Activated naive CD8-positive, alpha-beta T cell treated with anti-CD3 and anti-CD28 coated beads for 36 hours (primary cell): Measurements from ENCODE around the gene ENPP6. TPM values are rescaled to one million over a fixed set of nuclear protein-coding genes. Genes with fewer than 3 reads are reported as not detected.
"Not testable (repeated sequence)": the region's sequence is repeated elsewhere in the genome, so short reads cannot be mapped to it uniquely, and the experiment has no call there.

Experiments
- DNase-seq: peaks from one replicate; pipeline ENCODE4 v3.0.0; 2021
- H3K27ac Mint-ChIP-seq: one replicate; pipeline ENCODE4 v1.8.0; 2022; ENCODE audit warnings: mild to moderate bottlenecking, moderate library complexity, mixed read lengths
- H3K27me3 Mint-ChIP-seq: one replicate; pipeline ENCODE4 v1.8.0; 2022; ENCODE audit warnings: mild to moderate bottlenecking, mixed read lengths
- H3K36me3 Mint-ChIP-seq: one replicate; pipeline ENCODE4 v1.8.0; 2021; ENCODE audit warnings: mild to moderate bottlenecking, mixed read lengths
- H3K4me1 Mint-ChIP-seq: one replicate; pipeline ENCODE4 v1.8.0; 2021; ENCODE audit warnings: mixed read lengths
- H3K4me3 Mint-ChIP-seq: one replicate; pipeline ENCODE4 v1.8.0; 2022; ENCODE audit warnings: mild to moderate bottlenecking, moderate library complexity, mixed read lengths
- H3K9me3 Mint-ChIP-seq: one replicate; pipeline ENCODE4 v1.8.0; 2022; ENCODE audit warnings: mixed read lengths
- total RNA-seq, 2 experiments: library from RNA; stranded (reverse); gene quantifications; one replicate each; pipeline ENCODE4 v1.2.3, GENCODE V29; 2021

Gene ENPP6
- total RNA-seq, 2 experiments from 2014 or later = 0.26 to 0.45 TPM

DNA sequence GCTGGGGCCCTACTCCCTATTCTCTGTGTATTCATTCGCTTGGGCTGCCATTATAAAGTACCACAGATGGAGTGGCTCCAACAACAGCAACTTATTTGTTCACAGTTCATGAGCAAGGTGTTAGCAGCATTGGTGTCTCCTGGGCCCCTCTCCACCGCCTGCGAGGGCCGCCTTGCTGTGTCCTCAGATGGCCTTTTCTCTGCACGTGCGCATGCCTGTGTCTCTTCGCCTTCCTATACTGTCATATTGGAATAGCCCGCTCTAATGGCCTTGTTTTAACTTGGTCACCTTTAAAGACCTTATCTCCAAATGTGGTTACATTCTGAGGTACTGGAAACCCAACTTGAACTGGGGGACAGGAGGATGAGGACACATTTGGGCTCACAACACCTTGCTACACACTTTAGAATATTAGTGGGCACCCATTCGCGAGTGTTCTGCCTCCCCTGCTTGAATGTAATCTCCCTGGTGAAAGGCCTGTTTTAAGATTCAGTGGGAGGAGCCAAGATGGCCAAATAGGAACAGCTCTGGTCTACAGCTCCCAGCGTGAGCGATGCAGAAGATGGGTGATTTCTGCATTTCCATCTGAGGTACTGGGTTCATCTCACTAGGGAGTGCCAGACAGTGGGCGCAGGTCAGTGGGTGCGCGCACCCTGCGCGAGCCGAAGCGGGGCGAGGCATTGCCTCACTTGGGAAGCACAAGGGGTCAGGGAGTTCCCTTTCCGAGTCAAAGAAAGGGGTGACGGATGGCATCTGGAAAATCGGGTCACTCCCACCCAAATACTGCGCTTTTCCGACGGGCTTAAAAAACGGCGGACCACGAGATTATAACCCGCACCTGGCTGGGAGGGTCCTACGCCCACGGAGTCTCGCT, 9.7 kb downstream of the ENPP6 start:
- not testable (repeated sequence) for H3K4me1 Mint-ChIP-seq, H3K36me3 Mint-ChIP-seq, DNase-seq, H3K4me3 Mint-ChIP-seq, H3K27ac Mint-ChIP-seq, H3K9me3 Mint-ChIP-seq
- peaks cover 11% of the 10 kb centered on the region for H3K27me3 Mint-ChIP-seq

DNA sequence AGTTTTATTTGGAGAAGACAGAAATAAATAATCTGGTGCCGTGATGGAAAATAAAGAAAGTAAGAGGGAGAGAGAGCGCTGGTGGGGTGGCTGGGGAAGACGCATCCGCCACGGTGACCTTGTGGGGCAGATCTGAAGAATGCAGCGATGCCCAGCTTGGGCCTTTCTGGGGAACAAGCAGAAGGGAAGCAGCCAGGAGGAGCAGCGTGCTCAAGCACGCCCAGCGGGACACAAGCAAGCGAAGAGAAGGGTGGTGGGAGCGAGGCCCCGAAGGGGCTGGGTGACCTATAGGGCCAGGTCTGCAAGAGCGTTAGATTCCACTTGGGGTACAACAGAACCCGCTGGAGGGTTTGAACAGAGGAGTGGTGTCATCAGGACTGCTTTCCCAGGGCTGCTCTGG, 12.4 kb downstream of the ENPP6 start:
- Mint-ChIP-seq H3K4me1 (no peaks in the 10 kb centered on the region), H3K27me3 (peaks cover 11% of the 10 kb centered on the region), H3K36me3 (no peaks in the 10 kb centered on the region), H3K27ac (no peak overlapping the region), H3K4me3 (no peak overlapping the region), H3K9me3 (no peaks in the 10 kb centered on the region)
- DNase-seq = no peak

DNA sequence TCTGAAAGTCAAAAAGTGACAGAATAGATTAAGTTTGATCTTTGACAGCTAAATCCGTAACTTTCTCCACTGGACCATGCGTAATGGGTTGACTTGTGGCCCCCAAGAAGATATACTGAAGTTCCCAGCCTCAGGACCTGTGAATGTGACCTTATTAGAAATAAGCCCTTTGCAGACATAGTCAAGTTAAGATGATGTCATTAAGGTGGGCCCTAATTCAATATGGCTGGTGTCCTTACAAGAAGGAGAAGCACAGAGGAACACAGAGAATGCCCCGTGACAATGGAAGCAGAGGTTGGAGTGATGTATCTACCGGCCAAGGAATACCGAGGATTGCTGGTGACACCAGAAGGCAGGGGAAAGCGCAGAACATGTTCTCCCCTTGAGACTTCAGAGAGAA, 14.4 kb downstream of the ENPP6 start:
- Mint-ChIP-seq H3K9me3 (no peaks in the 10 kb centered on the region), H3K27ac (no peak overlapping the region), H3K4me3 (no peak overlapping the region), H3K36me3 (no peaks in the 10 kb centered on the region), H3K4me1 (no peaks in the 10 kb centered on the region), H3K27me3 (peaks cover 11% of the 10 kb centered on the region)
- no peak for DNase-seq

DNA sequence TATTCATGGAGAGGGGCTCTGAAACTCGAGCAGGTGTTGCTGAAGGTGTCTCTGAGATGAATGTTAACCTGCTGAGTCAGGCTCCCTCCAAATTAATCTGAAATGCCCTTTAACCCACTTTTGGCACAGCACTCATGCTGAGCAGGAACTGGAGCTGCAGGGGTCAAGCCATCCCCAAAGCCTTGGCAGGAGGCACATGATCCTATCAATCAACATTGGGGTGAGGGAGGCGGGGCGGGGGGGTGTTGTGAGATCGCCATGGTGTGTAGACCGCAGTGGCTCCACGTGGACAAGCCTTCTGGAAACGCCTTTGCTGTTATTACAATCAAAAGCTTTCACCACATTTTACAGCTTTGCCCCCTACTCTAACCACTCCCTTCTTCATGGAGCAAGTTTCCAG, 16.5 kb downstream of the ENPP6 start:
- DNase-seq = no peak
- Mint-ChIP-seq H3K9me3 (no peaks in the 10 kb centered on the region), H3K27ac (no peak overlapping the region), H3K4me3 (no peak overlapping the region), H3K36me3 (no peaks in the 10 kb centered on the region), H3K27me3 (peaks cover 7% of the 10 kb centered on the region), H3K4me1 (no peaks in the 10 kb centered on the region)

DNA sequence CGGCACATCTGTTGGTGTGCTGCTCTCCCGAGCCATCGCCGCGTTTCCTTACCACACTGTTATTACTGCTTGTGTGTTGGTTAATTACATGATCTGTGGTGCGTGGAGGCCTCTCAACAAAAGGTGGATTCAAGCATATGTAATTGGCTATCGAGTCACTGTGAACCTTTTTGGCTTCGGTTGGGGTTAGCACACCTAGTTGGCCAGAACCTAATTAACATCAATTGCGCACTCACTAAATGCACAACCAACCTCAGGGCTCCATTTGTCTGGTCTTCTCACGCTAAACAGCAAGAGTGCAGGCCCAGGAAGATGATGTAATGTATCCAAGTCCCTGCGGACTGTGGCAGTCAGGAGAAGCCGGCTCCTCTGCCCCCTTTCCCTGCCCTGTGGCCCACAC, 17.4 kb downstream of the ENPP6 start:
- no peaks in the 10 kb centered on the region for H3K4me1 Mint-ChIP-seq
- no peaks in the 10 kb centered on the region for H3K36me3 Mint-ChIP-seq
- H3K27ac Mint-ChIP-seq = no peak overlapping the region
- no peak for DNase-seq
- no peaks in the 10 kb centered on the region for H3K9me3 Mint-ChIP-seq
- H3K27me3 Mint-ChIP-seq = peaks cover 3% of the 10 kb centered on the region
- no peak overlapping the region for H3K4me3 Mint-ChIP-seq

DNA sequence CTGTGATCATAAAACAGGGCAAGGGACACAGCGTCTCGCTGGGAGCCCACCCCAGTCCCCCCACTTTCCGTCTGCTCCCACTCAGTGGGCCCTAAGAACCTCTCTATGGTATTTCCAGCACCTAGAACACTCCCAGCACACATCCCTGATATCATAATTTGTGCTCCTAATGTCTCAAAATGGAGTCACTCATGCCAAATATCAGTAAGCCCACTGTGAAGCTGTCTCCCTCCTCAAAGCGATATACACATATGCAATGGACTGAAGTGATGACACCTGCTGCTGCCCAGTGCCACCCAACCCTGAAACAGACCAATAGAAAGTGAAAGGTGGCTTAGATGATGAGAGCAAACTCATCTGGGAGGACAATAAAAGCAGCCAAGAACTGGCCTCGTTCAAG, 17.9 kb downstream of the ENPP6 start:
- H3K36me3 Mint-ChIP-seq = no peaks in the 10 kb centered on the region

DNA sequence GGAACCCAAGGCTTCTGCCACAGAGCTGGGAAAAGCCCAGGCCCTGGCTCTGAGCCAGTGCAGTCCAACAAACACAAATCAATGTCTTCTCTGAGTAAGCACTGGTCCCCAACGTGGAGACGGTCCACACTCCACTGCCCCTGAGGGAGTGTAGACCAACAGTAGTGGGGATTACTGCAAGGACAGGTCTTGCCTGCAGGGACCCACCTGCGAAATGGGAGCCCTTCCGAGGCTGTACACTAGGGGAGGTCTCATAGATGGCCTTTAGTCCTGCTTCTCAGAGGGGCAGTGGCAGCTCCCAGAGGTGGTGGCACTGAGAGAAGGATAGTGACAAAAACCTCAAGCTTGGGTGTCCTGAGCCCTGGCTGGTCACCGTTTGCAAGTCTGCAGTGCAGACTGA, 19.5 kb downstream of the ENPP6 start:
- no peak overlapping the region for H3K4me3 Mint-ChIP-seq
- no peaks in the 10 kb centered on the region for H3K36me3 Mint-ChIP-seq
- no peaks in the 10 kb centered on the region for H3K4me1 Mint-ChIP-seq
- no peaks in the 10 kb centered on the region for H3K9me3 Mint-ChIP-seq
- H3K27ac Mint-ChIP-seq = no peak overlapping the region
- peaks cover 3% of the 10 kb centered on the region for H3K27me3 Mint-ChIP-seq
- no peak for DNase-seq

More for the DNA sequence above, 17.9 kb downstream of the ENPP6 start:
- Mint-ChIP-seq H3K4me1 (no peaks in the 10 kb centered on the region), H3K4me3 (no peak overlapping the region), H3K27ac (no peak overlapping the region), H3K9me3 (no peaks in the 10 kb centered on the region), H3K27me3 (peaks cover 3% of the 10 kb centered on the region)
- no peak for DNase-seq

DNA sequence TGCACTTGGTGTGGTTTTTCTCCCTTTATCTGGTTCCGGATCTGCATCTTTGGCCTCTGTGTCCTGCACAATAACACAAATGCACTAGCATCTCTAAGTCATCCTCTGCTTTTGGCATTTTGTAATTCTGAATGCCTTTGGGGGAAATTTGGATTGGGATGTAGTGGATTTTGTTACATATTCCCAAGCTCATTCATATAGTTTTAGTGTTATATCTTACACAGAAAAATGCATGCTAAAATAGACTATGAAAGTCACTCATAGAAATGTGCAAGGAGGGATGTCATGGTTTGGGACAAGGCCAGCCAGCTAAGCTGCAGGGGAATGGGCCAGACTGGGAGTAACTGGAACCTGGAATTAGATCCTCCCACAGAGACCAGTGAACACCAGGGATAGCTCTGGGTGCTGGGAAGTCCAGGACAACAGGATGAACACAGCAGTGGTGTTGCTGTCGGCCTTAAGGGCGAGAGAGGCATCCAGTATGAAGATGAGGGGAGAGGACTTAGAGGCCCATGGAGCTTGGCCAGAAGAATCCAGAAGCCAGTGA, 20.1 kb downstream of the ENPP6 start:
- Mint-ChIP-seq H3K27me3 (peaks cover 3% of the 10 kb centered on the region), H3K4me3 (no peak overlapping the region), H3K36me3 (no peaks in the 10 kb centered on the region), H3K4me1 (no peaks in the 10 kb centered on the region), H3K9me3 (no peaks in the 10 kb centered on the region), H3K27ac (no peak overlapping the region)
- DNase-seq = no peak

DNA sequence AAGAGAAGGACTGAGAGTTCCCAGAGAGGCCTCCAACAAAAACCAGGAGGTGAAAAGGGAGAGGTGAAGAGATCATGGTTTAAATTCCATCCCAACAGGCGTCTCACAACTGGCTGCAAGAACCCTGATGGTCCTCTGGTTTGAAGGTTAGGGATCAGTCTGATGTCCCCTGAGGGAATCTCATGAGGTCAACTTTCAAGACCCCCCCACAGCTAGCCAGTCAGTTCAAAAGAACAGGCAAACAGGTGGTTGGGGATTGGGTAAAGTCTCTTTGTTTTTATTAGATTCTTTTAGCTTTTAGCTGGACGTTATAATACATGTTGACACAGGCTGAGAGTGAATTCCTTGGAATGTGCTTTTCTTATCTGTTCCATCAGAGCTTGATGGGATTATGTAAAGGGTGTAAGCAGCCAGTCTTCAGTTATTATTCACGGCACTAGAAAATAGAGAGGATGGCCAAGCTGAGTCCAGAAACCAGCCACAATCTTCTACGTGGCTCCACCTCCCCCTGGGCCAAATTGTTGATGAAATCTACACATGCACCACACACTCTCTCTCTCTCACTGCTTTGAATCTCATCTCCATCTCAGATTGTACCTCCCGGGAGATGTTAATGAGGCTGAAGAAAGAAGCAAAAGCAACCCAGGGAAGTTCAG, 20.8 kb downstream of the ENPP6 start:
- H3K4me1 Mint-ChIP-seq = no peaks in the 10 kb centered on the region
- DNase-seq = no peak
- peaks cover 3% of the 10 kb centered on the region for H3K27me3 Mint-ChIP-seq
- no peaks in the 10 kb centered on the region for H3K36me3 Mint-ChIP-seq
- H3K4me3 Mint-ChIP-seq = no peak overlapping the region
- H3K27ac Mint-ChIP-seq = no peak overlapping the region
- H3K9me3 Mint-ChIP-seq = no peaks in the 10 kb centered on the region

DNA sequence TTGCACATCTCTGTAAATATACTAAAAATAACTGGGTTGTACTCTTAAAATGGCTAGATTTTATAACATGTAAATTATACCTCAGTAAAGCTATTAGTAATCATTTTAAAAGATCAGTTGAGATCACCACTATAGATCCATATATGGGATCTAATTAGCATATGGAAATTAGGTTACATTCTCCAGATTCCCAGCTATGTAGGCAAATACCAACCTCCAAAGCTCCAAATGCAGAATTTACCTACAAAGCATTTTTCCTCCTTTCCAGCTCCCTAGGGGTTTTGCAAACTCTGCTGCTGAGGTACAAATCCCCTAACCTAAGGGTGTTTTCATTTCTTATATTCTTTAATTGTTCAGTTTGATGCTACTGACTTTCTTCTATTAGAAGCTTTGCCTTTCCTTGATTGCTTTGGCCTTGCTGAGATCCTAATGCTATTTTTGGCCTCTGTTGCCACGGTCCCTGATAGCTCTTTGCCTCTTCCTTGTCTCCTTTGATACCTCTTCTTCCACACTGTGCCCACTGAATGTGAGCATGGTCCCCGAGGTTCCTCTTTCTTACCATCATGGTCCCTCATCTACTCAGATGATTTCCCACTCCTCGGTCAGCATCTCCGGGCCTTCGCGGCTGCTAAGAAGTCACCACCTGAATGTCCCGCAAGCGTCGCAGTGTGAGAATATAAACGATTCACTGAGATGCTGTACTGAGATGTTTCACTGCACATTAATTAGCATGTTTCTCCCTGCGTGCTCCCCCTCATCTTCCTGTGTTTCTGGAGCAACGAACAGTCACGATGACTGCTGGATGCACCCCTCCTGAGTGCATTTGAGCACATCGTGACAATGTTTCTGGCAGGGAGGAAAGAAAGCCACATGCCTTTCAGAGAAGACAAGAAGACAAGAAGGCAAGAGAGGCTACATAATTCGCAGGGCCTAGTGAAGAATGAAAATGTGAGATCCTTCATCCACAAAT, 23.8 kb downstream of the ENPP6 start:
- no peaks in the 10 kb centered on the region for H3K4me1 Mint-ChIP-seq
- H3K4me3 Mint-ChIP-seq = no peak overlapping the region
- no peaks in the 10 kb centered on the region for H3K9me3 Mint-ChIP-seq
- H3K27me3 Mint-ChIP-seq = peaks cover 3% of the 10 kb centered on the region
- H3K36me3 Mint-ChIP-seq = no peaks in the 10 kb centered on the region
- peak overlapping the region; percentile 22 for H3K27ac Mint-ChIP-seq
- DNase-seq = no peak

DNA sequence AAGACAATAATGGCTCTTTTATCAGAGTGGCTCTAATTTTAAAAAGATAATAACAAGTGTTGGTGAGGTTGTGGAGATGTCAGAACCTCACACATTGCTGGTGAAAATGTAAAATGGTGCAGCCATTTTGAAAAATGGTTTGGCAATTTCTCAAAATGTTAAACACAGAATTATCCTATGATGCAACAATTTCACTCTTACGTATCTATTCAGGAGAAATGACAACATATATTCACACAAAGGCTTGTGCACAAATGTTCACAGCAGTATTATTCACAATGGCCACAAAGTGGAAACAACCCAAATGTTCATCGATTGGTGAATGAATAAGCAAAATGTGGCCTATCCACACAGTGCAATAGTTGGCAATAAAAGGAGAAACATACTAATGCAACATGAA, 24.7 kb downstream of the ENPP6 start:
- no peak for DNase-seq
- Mint-ChIP-seq H3K4me3 (no peak overlapping the region), H3K4me1 (no peaks in the 10 kb centered on the region), H3K27ac (no peak overlapping the region), H3K9me3 (no peaks in the 10 kb centered on the region), H3K27me3 (peaks cover 3% of the 10 kb centered on the region), H3K36me3 (no peaks in the 10 kb centered on the region)

DNA sequence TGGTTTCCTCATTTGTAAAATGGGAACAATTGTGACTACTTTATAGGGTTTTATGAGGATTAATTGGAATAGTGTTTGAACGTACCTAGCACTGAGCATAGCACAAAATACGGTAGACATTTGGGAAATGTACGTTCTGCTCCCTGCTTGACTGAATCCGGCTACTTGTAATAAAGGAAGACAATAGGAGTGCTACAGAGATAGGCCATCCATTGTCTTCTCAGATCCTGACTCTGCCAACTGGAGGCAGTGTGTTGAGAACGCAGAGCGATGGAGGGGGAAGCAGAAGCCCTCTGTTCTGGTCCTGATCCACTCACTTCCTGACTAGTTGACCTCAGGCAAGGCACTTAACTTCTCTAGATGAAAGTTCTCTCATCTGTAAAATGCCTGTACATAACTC, 26.4 kb downstream of the ENPP6 start:
- no peaks in the 10 kb centered on the region for H3K36me3 Mint-ChIP-seq
- no peak overlapping the region for H3K4me3 Mint-ChIP-seq
- H3K27ac Mint-ChIP-seq = no peak overlapping the region
- H3K9me3 Mint-ChIP-seq = no peaks in the 10 kb centered on the region
- H3K27me3 Mint-ChIP-seq = no peaks in the 10 kb centered on the region
- H3K4me1 Mint-ChIP-seq = no peaks in the 10 kb centered on the region
- DNase-seq = no peak

DNA sequence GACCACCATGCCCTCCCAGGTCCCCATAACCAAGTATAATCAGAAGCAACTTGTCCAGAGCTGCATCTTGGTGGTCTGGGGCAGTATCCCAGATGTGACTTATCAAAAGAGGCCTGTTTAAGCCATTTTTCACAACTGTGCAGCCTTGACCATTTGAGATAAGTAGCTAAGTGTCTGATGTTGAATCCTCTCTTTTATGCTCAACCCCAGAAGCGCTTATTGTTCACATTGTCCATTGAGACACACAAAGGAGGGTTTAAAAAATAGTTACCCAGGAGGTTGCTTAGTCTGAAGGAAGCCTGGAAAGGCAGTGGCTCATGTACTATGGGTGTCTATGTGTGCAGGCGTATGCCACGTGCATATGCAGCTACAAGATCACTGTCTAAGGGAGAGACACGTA, 27.0 kb downstream of the ENPP6 start:
- Mint-ChIP-seq H3K4me1 (no peaks in the 10 kb centered on the region), H3K4me3 (no peak overlapping the region), H3K27ac (no peak overlapping the region), H3K9me3 (no peaks in the 10 kb centered on the region), H3K27me3 (no peaks in the 10 kb centered on the region), H3K36me3 (no peaks in the 10 kb centered on the region)
- DNase-seq = no peak

DNA sequence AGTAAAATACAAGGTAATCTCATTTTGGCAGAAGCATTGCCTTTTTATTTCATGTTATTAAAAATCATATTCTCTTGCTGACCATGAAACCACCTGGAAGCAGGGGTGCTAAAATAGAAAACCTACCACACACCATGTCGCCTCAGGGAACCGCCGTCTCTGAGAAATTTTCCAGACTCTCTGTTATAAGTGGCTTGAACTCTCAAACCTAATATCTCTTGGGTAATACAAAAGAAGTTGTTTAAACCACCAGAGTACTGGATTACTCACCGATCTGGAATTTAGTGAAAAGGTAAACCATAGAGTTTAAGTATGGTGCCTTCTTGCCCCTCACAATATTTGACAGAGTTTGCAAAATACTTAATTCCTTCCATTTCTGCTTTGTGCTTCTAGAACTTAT, 27.7 kb downstream of the ENPP6 start:
- H3K9me3 Mint-ChIP-seq = no peaks in the 10 kb centered on the region
- H3K4me1 Mint-ChIP-seq = no peaks in the 10 kb centered on the region
- H3K4me3 Mint-ChIP-seq = no peak overlapping the region
- no peak overlapping the region for H3K27ac Mint-ChIP-seq
- H3K27me3 Mint-ChIP-seq = no peaks in the 10 kb centered on the region
- DNase-seq = no peak
- H3K36me3 Mint-ChIP-seq = no peaks in the 10 kb centered on the region
